Prostate gland (tissue), 2 donors: ENCODE data around the gene TMEM117.

ENCODE experiments used
- CTCF ChIP-seq, 4 experiments: fragments of 200-600 bp in 2 of 4; fragments of 450-650 bp in 2 of 4; sonication (generic) in 2 of 4; IDR thresholded peaks; 1 replicate in 3 of 4; 2 replicates in 1 of 4; pipeline ENCODE4 v1.5.1; 2016 to 2019; ENCODE audit warnings: antibody characterized with exemption in 4 of 4, mild to moderate bottlenecking in 2 of 4, moderate library complexity in 2 of 4
- POLR2A ChIP-seq: fragments of 450-650 bp; IDR thresholded peaks from one replicate; pipeline ENCODE4 v1.6.1; 2016; ENCODE audit warnings: antibody characterized with exemption, mild to moderate bottlenecking
- POLR2AphosphoS5 ChIP-seq: sonication (generic); formaldehyde crosslinking; IDR thresholded peaks from one replicate; pipeline ENCODE4 v1.6.1; 2017; ENCODE audit warnings: antibody characterized with exemption

DNA sequence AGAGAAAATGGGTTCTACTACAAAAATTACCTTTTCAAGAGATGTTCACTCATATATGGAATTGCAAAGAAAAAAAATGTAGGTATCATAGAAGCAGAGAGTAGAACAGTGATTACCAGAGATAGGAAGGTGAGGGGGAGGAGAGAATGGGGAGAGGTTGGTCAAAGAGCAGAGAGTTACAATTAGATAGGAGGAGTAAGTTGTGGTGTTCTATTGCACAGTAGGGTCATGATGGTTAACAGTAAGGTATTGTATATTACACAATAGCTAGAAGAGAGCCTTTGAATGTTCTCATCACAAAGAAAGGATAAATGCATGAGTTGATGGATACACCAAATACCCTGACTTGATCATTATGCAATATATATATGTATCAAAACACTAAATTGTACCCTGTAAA, 145.8 kb downstream of the TMEM117 start:
- TF ChIP-seq CTCF (IDR thresholded peaks at IDR 0.05): no peak
- TF ChIP-seq POLR2A: no peak
- no peak for TF ChIP-seq POLR2AphosphoS5
